OCI-M1 (cell line): ENCODE data around the gene C2orf49.

Experiments
- DNase-seq: peaks from one replicate; lab custom pipeline; 2025; lab: John Stamatoyannopoulos, UW

Gene C2orf49

DNA sequence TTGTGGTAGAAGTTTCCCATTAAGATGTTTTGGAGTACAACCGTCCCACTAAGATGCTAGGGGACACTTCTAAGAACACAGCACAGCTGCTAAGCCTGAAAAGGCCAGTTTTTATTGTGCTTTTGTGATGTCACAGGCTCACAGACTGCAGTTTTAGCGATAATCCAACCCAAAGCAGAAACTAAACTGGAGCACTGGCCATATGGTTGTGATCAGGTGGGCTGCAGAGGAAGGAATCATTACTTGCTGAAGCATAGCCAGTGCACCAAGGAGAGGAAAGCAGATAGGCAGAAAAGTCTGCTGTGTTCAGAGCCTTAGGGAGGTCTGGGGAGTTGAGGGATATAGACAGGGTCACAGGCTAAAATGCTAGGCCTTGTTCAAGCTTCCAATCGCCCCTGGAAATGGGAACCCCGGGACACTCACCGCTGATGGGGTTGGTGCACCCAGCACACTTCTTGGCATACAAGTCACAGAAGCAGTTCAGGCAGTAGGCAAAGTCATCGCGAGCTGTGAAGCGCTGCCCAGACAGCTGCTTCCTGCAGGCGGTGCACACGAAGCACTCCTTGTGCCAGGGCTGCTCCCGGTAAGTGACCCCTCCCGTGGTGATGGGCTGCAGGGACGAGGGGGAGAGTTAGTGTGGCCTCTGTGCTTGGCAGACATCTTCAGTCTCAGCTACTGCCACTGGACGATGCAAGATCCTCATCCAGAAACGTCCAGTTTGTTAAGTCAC, 25.7 kb downstream of the C2orf49 start:
- no peak for DNase-seq

DNA sequence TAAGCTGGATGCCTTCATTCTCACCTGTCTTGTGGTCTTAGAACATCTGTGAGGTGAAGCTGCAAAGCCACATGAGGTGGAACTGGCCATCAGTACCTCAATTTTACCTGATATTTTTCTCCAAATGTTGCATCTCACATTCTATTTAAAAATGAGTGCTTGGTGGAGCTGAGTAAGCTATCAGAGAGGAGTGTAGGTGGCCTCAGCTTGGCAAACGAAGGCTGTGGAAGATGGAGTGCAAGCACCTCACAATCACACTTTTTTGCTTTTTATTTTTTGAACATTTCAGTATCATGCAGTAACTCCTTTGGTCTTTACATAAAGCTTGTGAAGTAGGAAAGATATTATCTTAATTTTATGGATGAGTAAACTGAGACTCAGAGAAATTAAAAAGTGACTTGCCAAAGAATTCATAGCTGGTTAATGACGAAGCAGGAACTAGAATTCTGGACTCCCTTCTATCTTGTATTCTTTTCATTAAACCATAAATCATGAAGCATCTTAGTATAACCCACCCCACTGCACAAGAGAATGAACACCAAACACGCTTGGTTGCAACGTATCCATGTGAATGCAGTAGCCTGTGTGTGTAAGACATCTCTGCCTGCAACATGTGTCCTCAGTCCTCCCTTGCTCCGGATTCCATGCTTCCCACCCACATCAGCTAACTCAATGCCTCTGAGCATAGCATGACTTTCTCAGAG, 27.2 kb downstream of the C2orf49 start:
- DNase-seq = no peak

DNA sequence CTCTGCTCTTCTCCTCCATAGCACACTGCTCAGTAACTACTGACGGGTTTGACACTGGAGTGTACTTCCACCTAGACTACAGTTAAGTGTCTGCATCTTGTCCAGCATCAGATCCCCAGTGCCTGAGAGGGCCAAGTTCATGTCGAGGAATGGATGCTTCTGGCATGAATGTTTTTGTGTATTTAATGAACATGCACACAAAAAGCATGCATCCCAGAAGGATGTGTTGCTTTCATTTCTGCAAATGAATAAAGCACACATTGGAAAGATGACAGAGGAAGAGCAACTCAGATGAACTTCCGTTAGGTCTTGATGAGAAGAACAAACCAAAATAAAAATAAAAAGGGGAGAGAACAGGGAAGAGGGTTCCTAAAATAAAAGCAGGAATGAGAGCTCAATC, 27.9 kb downstream of the C2orf49 start:
- no peak for DNase-seq

DNA sequence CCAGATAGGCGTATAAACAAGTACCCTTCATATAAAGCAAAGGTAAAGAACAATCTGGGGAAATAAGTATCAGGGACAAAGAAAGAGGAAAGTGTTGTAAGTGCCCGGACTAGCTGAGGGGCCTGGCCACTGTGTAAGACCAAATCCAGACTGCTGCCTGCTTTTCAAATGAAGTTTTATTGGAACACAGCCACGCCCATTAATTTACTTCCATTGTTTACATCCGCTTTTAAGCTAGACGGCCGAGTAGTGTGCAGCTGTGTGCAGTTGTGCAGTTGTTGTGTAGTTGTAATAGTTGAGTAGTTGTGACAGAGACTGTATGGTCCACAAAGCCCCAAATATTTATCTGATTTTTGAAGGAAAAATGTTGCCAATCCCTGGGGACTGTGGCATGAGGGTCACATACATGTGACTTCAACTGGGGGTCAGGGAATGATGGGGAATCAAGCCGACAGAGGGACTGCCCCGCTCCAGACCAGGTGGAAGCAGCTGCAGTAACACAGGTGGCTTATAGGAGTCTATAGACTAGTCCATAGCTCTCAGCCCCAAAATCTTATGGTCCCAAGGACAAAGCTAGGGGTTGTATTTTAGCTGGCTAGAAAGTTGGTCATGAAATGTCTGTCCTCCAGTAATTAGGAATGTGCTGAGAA, 31.5 kb downstream of the C2orf49 start:
- DNase-seq = no peak

DNA sequence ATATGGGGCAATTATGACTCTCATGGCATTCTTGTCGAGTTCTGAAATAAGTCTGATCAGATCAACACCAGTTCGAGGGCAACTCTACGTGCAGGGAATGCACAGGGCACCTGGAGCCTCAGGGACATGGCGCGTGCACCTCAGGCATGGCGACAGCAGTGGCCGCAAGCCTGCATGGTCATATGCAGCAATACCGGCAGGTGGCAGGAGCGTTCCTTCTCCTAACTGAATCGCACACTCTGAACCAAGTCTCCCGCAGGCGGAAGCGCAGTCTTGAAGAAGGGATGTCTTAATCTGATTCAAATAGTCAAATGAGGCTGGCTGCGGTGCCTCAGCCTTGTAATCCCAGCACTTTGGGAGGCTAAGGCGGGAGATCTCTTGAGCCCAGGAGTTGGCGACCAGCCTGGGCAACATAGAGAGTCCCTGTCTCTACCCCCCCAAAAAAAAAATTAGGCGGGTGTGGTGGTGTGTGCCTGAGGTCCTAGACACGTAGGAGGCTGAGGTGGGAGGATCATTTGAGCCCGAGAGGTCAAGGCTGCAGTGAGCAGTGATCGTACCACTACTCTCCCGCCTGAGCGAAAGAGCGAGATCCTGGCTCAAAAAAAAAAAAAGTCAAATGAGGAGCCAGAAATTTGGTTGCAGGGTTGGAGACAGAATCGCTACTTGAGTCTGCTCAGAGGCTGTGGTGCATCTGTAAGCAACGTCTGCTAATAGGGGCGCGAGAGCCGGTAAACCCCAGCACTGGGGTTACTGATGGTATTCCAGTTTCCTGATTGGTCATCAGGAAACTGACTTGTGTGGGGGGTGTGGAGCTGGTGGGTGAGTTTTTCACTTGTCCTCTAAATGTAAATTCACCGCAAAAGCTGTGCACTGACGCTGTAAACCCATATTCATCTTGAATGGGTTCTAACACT, 32.7 kb downstream of the C2orf49 start:
- peak; percentile 89 for DNase-seq

- DNase-seq = no peak
These were observed 33.8 kb downstream of the C2orf49 start for GRCh38 chr2:105371156-105371555.

DNA sequence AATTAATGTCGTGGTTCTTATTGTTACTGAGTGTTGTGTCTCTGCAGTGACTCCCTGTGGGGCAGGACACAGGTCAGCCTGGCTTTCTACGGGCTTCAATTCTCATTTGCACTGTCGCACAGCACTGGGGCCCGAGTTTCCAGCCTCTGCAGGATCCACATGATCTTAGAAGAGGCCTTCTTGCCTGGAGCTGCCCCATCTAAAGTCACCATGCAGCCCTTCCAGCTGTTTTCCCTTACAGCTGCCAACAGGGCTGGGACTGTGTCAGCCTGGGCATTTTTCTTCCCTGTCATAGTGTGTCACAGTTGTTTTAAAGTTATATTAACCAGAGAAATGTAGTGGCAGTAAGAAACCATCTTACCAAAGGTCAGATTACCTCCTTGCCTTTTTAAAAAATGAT, 34.5 kb downstream of the C2orf49 start:
- no peak for DNase-seq

- no peak for DNase-seq
These were observed 36.0 kb downstream of the C2orf49 start for GRCh38 chr2:105373344-105373781.

DNA sequence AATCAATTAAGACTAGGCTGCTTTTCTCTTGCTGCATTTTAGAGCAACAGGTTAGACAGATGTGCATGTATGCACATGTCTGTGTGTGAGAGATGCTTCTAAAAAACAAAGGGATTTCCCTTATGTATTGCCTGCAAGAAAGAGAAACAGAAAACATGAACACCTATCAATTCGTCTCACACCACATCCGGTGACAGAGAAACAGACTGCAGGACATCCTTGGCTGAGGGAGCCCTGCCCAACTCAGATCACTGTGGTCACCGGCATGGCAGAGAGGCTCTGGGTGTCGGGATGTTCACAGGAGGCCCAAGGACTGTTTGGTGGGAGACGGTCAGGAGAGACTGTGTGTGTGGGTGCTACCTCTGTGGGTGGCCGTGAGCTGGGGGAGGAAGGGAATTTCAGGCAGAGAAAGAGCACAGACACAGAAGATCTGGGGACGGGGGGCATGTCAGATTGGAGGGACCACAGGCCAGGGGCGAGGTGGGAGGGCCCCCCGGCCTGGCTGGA, 36.6 kb downstream of the C2orf49 start:
- no peak for DNase-seq

DNA sequence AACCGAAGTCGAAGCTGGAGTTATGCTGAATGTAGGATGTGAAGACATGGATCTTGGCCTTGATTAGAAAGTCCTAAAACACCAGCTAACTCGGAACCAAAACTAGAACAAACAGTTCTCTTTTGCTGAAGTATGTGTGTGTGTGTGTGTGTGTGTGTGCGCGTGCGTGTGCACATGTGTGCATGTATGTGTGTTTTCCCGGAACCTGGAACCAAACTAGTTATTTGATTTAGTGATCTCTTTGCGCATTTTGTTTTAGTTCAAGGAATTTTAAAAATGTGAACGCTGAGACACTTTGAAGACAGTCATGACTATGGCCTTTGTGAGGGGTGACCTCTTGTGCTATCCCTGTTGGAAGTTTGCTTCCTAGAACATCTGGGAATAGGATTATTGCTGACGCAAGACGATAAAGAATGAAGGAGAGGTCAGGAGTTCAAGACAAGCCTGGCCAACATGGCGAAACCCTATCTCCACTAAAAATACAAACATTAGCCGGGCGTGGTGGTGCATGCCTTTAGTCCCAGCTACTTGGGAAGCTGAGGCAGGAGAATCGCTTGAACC, 37.7 kb downstream of the C2orf49 start:
- DNase-seq = no peak

DNA sequence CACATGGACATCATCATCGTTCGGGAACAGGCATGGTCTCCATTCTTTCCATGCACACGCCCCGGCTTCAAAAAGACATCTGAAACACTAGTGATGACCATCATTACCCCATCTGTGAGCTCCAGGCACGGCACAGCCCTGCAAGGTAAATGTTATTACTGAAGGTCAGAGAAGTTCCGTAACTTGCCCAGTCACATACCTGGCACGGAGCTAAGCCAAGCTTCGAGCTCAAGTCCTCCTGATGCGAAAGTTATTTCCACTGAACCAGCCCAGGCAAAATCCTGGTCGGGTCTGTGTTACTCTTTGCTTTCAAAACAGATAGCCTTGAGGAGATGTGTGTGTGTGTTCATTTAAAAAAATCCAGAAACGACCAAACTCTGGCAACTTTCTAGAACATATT, 38.7 kb downstream of the C2orf49 start:
- DNase-seq = no peak

GRCh38 chr2:105376789-105377240, 39.5 kb downstream of the C2orf49 start:
- DNase-seq = no peak

DNA sequence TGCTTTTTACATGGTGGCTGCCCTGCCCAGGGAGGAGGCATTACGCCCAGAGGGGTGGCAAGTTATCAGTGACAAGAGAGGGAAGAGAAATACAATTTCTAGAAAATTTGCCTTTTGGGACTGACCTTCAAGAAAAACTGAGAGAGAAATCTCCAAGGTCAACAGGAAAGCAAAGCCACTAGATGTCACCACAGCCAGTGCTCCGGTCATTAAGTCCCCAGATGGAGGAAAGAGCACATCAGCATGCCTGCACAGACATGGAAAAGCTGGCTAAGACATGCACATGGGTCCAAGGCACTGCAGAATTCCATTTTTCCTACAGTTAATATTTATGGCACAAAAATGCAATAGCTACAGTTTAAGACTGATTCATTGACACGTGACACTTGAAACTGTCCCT, 40.5 kb downstream of the C2orf49 start:
- DNase-seq = peak; percentile 11

GRCh38 chr2:105378276-105378840, 41.0 kb downstream of the C2orf49 start:
- no peak for DNase-seq

DNA sequence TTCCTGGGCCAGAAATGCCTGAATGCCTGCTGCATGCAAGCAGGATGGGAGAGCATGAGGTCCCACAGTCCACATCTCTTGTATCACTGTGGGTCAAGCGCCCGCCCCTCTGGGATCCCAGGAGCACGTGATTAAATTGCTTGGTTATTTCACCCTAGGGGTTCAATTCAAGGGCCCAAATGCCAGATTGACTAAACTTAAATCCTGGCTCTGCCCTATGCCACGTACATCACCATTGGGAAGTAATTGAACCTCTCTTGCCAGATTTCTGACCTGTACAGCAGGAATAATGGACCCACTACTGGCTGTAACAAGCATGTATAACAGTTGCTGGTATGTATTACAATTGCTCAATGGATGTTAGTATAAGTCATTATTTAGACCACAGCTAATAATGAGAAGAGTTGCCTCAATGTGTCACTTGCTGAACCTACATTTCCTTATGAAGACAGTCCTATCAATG, 41.6 kb downstream of the C2orf49 start:
- DNase-seq = no peak

- peak; percentile 23 for DNase-seq
These were observed 42.4 kb downstream of the C2orf49 start for GRCh38 chr2:105379741-105380186.

GRCh38 chr2:105380432-105381100, 43.2 kb downstream of the C2orf49 start:
- peak; percentile 70 for DNase-seq

DNA sequence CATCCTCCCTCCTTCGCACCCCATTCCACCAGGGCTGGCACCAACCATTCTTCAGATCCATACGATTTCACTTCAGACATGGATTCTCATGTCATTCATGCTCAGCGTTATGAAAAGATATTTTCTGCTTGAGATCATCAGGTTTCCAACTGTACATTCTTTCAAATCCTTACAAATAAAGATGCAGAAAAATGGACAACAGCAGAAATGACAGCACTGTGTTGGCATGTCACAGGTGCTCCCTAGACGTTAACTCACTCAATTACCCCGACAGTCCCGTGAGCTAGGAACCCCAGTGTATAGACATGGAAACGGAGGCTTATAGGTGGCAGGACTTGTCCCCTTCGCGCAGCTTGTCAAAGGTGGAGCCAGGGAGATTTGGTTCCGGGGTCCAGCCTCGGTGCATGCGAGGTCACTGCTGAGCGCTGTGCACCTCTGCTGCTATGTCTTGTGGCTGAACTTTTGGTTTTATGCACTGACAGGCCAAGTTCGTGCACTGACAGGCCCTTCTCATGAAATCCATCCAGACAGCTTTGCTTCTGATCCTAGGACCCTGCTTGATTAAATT, 43.8 kb downstream of the C2orf49 start:
- no peak for DNase-seq

DNA sequence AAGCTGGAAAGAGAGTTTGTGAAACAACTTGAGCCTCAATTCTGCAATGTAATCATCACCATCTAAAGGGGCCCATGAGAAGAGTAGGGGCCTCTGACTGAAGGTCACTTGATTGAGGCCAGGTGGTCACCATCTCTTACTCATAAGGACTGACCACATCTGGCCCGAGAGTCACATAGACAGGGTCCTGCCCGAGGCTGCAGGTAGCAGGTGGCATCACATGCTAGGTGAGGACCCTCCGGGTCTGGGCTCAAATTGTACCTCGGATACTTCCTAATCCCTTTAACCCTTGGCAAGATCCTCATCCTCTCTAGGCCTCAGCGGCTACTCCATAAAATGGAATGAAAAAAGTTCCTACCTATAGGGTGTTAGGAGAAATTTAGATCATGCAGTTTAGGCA, 44.8 kb downstream of the C2orf49 start:
- no peak for DNase-seq
